GM23248 (cell line): ENCODE measurements around the gene OPCML. TPM values are rescaled to one million over a fixed set of nuclear protein-coding genes. Genes with fewer than 3 reads are reported as not detected.

Source experiments
- DNase-seq: peaks from one replicate; pipeline ENCODE4 v3.0.0-alpha.2; 2015
- H2AFZ ChIP-seq: fragments of 200-600 bp; sonication (generic); 2 replicates; pipeline ENCODE4 v1.6.1; 2016; ENCODE audit warnings: antibody characterized with exemption
- H3F3A ChIP-seq: fragments of 200-600 bp; sonication (generic); 2 replicates; pipeline ENCODE4 v1.6.1; 2016; ENCODE audit warnings: mild to moderate bottlenecking, antibody characterized with exemption, mixed run types; ENCODE audit not compliant: insufficient read depth
- H3K27ac ChIP-seq: fragments of 200-600 bp; sonication (generic); 2 replicates; pipeline ENCODE4 v1.5.1; 2016; ENCODE audit warnings: mild to moderate bottlenecking
- H3K27me3 ChIP-seq: fragments of 200-600 bp; sonication (generic); replicated peaks from 2 replicates; pipeline ENCODE4 v1.6.1; 2016; ENCODE audit warnings: mild to moderate bottlenecking; ENCODE audit not compliant: insufficient read depth
- H3K36me3 ChIP-seq: fragments of 200-600 bp; sonication (generic); 2 replicates; pipeline ENCODE4 v1.6.1; 2016; ENCODE audit warnings: low read depth, mild to moderate bottlenecking
- H3K4me1 ChIP-seq: fragments of 200-600 bp; sonication (generic); 2 replicates; pipeline ENCODE4 v1.6.1; 2016; ENCODE audit warnings: mild to moderate bottlenecking; ENCODE audit not compliant: insufficient read depth
- H3K4me2 ChIP-seq: fragments of 200-600 bp; sonication (generic); one replicate; pipeline ENCODE4 v1.6.1; 2016; ENCODE audit warnings: mild to moderate bottlenecking; ENCODE audit not compliant: unreplicated experiment
- H3K4me3 ChIP-seq: fragments of 200-600 bp; sonication (generic); 2 replicates; pipeline ENCODE4 v1.5.1; 2016; ENCODE audit warnings: mild to moderate bottlenecking
- H3K79me2 ChIP-seq: fragments of 200-600 bp; sonication (generic); 2 replicates; pipeline ENCODE4 v1.6.1; 2016; ENCODE audit warnings: mild to moderate bottlenecking; ENCODE audit not compliant: insufficient read depth
- H3K9ac ChIP-seq: fragments of 200-600 bp; sonication (generic); 2 replicates; pipeline ENCODE4 v1.6.1; 2016; ENCODE audit warnings: mild to moderate bottlenecking
- H3K9me2 ChIP-seq: fragments of 200-600 bp; sonication (generic); 2 replicates; pipeline ENCODE4 v1.6.1; 2016; ENCODE audit warnings: mixed run types, mild to moderate bottlenecking, moderate library complexity; ENCODE audit not compliant: insufficient read depth
- H3K9me3 ChIP-seq: fragments of 200-600 bp; sonication (generic); one replicate; pipeline ENCODE4 v1.6.1; 2017; ENCODE audit warnings: low read depth
- H4K20me1 ChIP-seq: fragments of 200-600 bp; sonication (generic); 2 replicates; pipeline ENCODE4 v1.6.0; 2016; ENCODE audit not compliant: insufficient read depth
- EZH2 ChIP-seq: fragments of 200-600 bp; sonication (generic); IDR thresholded peaks from 2 replicates; pipeline ENCODE4 v1.6.1; 2018; ENCODE audit warnings: antibody characterized with exemption, mild to moderate bottlenecking; ENCODE audit not compliant: insufficient read depth, poor library complexity, severe bottlenecking
- EZH2phosphoT487 ChIP-seq: fragments of 200-600 bp; sonication (generic); IDR thresholded peaks from 2 replicates; pipeline ENCODE4 v1.6.1; 2018; ENCODE audit warnings: antibody characterized with exemption, moderate library complexity, mild to moderate bottlenecking, low read depth; ENCODE audit not compliant: insufficient read depth
- WGBS, 2 experiments: methylation state at CpG; one replicate each; pipeline ENCODE4 v1.1.6; 2015 to 2017; ENCODE audit warnings: low lambda C conversion rate in 2 of 2, low coverage in 1 of 2; ENCODE audit errors: missing lambda C conversion rate in 2 of 2; 5-methylcytosine and 5-hydroxymethylcytosine counted together
- in situ Hi-C: fragments of 300-500 bp; cut with MboI; formaldehyde crosslinking; loops from 2 replicates; pipeline ENCODE4 v1.15.0; 2020
- polyA plus RNA-seq: library from polyadenylated mRNA; unstranded; fragments of >200 nt; fragmentation: Nextera tagmentation; extraction: Ambion mirVana; gene quantifications from 2 replicates; pipeline ENCODE4 v1.2.1, GENCODE V29; 2016
- total RNA-seq: library from RNA; depleted of rRNA; stranded (reverse); fragments of >200 nt; shearing (Covaris generic); gene quantifications from 2 replicates; pipeline ENCODE4 v1.2.3, GENCODE V29; 2014

OPCML gene
- total and polyA plus RNA-seq, 2 experiments from 2014 or later: 0.69 to 1.6 TPM

- no peak overlapping the region for H3K4me2 ChIP-seq
- H3K4me3 ChIP-seq: no peak overlapping the region
- in situ Hi-C loops: no loop called here
- 58 to 59% methylated on average over 6 of the region's 6 CpGs for WGBS, 2 experiments
- no peak overlapping the region for H3K9ac ChIP-seq
- no peaks in the 10 kb centered on the region for H3K36me3 ChIP-seq
- no peaks in the 10 kb centered on the region for H3K9me3 ChIP-seq
- H3K27ac ChIP-seq: no peak overlapping the region
- no peaks in the 10 kb centered on the region for H3K9me2 ChIP-seq
- DNase-seq: no peak
- no peaks in the 10 kb centered on the region for H4K20me1 ChIP-seq
- H2AFZ ChIP-seq: no peak overlapping the region
- no peaks in the 10 kb centered on the region for H3K79me2 ChIP-seq
- TF ChIP-seq EZH2: no peak
- no peak for TF ChIP-seq EZH2phosphoT487
- H3F3A ChIP-seq: no peaks in the 10 kb centered on the region
- no peaks in the 10 kb centered on the region for H3K27me3 ChIP-seq
- no peaks in the 10 kb centered on the region for H3K4me1 ChIP-seq
Observed at GRCh38 chr11:132691848-132692550, 840.3 kb downstream of the OPCML start.

DNA sequence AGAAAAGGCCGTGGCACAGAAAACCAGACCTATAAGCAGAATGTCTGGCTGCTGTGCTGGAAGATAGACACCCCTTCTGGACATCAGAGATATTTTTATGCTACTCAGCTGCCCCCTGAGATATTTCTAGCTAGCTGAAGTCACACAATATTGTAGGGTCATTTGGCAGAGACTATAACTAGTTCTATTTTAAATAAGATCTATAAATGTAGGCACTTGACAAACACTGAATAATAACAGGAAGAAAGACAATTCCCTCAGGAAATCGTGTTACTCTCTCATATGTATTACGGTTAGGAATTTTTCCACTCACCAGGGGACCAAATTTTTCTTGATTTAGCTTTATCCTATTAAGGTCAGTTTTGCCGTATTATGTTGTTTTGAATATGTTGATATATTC lies 845.4 kb downstream of the OPCML start:
- Histone ChIP-seq H3K9ac (no peak overlapping the region), H4K20me1 (no peaks in the 10 kb centered on the region), H3K4me2 (no peak overlapping the region), H3K9me3 (no peaks in the 10 kb centered on the region), H3F3A (no peaks in the 10 kb centered on the region), H3K27ac (no peak overlapping the region), H3K9me2 (peaks cover 7% of the 10 kb centered on the region; the same call in 1 of the 2 replicates), H3K36me3 (no peaks in the 10 kb centered on the region), H3K4me3 (no peak overlapping the region), H3K4me1 (peaks cover 10% of the 10 kb centered on the region), H2AFZ (no peak overlapping the region), H3K27me3 (no peaks in the 10 kb centered on the region), H3K79me2 (no peaks in the 10 kb centered on the region)
- WGBS, 2 experiments: 61 to 73% methylated on average over 4 of the region's 4 CpGs
- TF ChIP-seq EZH2phosphoT487 (no peak), EZH2 (no peak)
- in situ Hi-C loops: no loop called here
- DNase-seq: no peak

GRCh38 chr11:132685174-132685611 lies 847.1 kb downstream of the OPCML start:
- Histone ChIP-seq H2AFZ (no peak overlapping the region), H3F3A (no peaks in the 10 kb centered on the region), H3K27me3 (no peaks in the 10 kb centered on the region), H3K4me2 (peak overlapping the region; percentile 5), H3K79me2 (no peaks in the 10 kb centered on the region), H3K9me3 (no peaks in the 10 kb centered on the region), H3K27ac (peak overlapping the region; percentile 32), H3K4me3 (no peak overlapping the region), H3K9me2 (peaks cover 7% of the 10 kb centered on the region; the same call in 1 of the 2 replicates), H3K4me1 (peaks cover 10% of the 10 kb centered on the region), H3K9ac (no peak overlapping the region), H4K20me1 (no peaks in the 10 kb centered on the region), H3K36me3 (no peaks in the 10 kb centered on the region)
- in situ Hi-C loops: no loop called here
- peak; percentile 68 for DNase-seq
- TF ChIP-seq EZH2: no peak
- TF ChIP-seq EZH2phosphoT487: 0 out of 2 replicates have a peak, but pooled peaks have one; percentile 75
- WGBS, 2 experiments: 4 to 6% methylated on average over 3 of the region's 3 CpGs

DNA sequence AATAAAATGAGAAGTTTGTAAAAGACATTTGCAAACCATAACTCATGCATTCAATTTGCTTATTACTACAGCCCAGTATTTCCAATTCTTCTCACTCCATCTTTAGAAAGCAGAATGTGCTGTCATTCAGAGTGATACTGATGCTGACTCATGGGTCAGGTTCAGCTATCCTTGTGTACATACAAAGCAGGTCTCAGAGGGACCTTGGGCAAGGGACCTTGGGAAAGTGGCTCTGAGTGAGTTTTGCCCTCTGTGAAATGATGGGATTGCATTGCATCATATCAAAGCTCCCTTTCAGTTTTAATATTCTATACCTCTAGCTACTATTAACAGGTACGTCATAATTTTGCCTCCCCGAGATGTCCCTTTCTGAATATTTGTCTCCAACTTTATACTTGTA lies 848.7 kb downstream of the OPCML start:
- Histone ChIP-seq H3F3A (no peaks in the 10 kb centered on the region), H2AFZ (no peak overlapping the region), H4K20me1 (no peaks in the 10 kb centered on the region), H3K79me2 (no peaks in the 10 kb centered on the region), H3K4me1 (peaks cover 10% of the 10 kb centered on the region), H3K4me2 (no peak overlapping the region), H3K27ac (no peak overlapping the region), H3K27me3 (no peaks in the 10 kb centered on the region), H3K9me2 (peaks cover 7% of the 10 kb centered on the region; the same call in 1 of the 2 replicates), H3K4me3 (no peak overlapping the region), H3K9me3 (no peaks in the 10 kb centered on the region), H3K9ac (no peak overlapping the region), H3K36me3 (no peaks in the 10 kb centered on the region)
- in situ Hi-C loops: no loop called here
- TF ChIP-seq EZH2: no peak
- peak; percentile 20 for DNase-seq
- WGBS, 2 experiments: 56 to 62% methylated on average over 2 of the region's 2 CpGs
